GM12878 (cell line): Measurements from ENCODE around the gene MUC13.

Experiments
- ATF3 ChIP-seq: IDR thresholded peaks from 2 replicates; pipeline ENCODE4 v1.6.1; 2011; ENCODE audit warnings: low read depth, mild to moderate bottlenecking, low read length, moderate library complexity, borderline replicate concordance; ENCODE audit errors: extremely low read depth
- CTCF ChIP-seq, 3 experiments: IDR thresholded peaks in 2 of 3; conservative IDR thresholded peaks in 1 of 3; 2 replicates each; pipeline ENCODE4 v1.5.1; 2011; ENCODE audit warnings: low read depth in 3 of 3, low read length in 3 of 3, mild to moderate bottlenecking in 3 of 3, control low read depth in 2 of 3, moderate library complexity in 2 of 3, inconsistent platforms in 1 of 3, mixed read lengths in 1 of 3; ENCODE audit not compliant: control insufficient read depth in 2 of 3, insufficient read depth in 1 of 3; ENCODE audit errors: extremely low read depth in 1 of 3
- EP300 ChIP-seq, 2 experiments: fragments of 150-350 bp in 1 of 2; IDR thresholded peaks; 2 replicates each; pipeline ENCODE4 v1.6.1; 2011 to 2012; ENCODE audit warnings: low read depth in 2 of 2, low read length in 2 of 2, borderline replicate concordance in 1 of 2, improper control_type of control experiment in 1 of 2, inconsistent platforms in 1 of 2; ENCODE audit not compliant: control insufficient read depth in 1 of 2
- EZH2 ChIP-seq: IDR thresholded peaks from 2 replicates; pipeline ENCODE4 v1.6.1; 2012; ENCODE audit warnings: low read depth, mild to moderate bottlenecking, control low read depth, inconsistent platforms, low read length, borderline replicate concordance; ENCODE audit not compliant: control insufficient read depth
- POU2F2 ChIP-seq: IDR thresholded peaks from 3 replicates; pipeline ENCODE4 v1.6.1; 2011; ENCODE audit warnings: low read depth, mild to moderate bottlenecking, low read length, borderline replicate concordance
- SPI1 ChIP-seq: IDR thresholded peaks from 2 replicates; pipeline ENCODE4 v1.6.1; 2011; ENCODE audit warnings: low read depth, mild to moderate bottlenecking, low read length, moderate library complexity, borderline replicate concordance; ENCODE audit not compliant: insufficient read depth
- SRF ChIP-seq, 2 experiments: IDR thresholded peaks; 2 replicates each; pipeline ENCODE4 v1.6.1; 2011; ENCODE audit warnings: low read depth in 2 of 2, low read length in 2 of 2, mild to moderate bottlenecking in 1 of 2, moderate library complexity in 1 of 2
- TCF7 ChIP-seq: IDR thresholded peaks from 2 replicates; pipeline ENCODE4 v1.6.1; 2014; ENCODE audit warnings: antibody characterized with exemption, borderline replicate concordance
- USF2 ChIP-seq: IDR thresholded peaks from 2 replicates; pipeline ENCODE4 v1.6.1; 2011; ENCODE audit warnings: low read depth, low read length, improper control_type of control experiment, borderline replicate concordance
- YY1 ChIP-seq: IDR thresholded peaks from 2 replicates; pipeline ENCODE4 v1.6.1; 2011; ENCODE audit warnings: low read depth, mild to moderate bottlenecking, low read length
- ZNF384 ChIP-seq: IDR thresholded peaks from 2 replicates; pipeline ENCODE4 v1.6.1; 2012; ENCODE audit warnings: low read depth, mild to moderate bottlenecking, low read length, improper control_type of control experiment, borderline replicate concordance
- ZNF687 ChIP-seq: fragments of 450-650 bp; IDR thresholded peaks from 2 replicates; pipeline ENCODE4 v1.6.1; 2017; ENCODE audit warnings: mild to moderate bottlenecking, moderate library complexity

GRCh38 chr3:124981472-124981871 is 46.9 kb upstream of the MUC13 start:
- TF ChIP-seq ZNF384 (no peak), ATF3 (no peak), CTCF (IDR thresholded peaks at IDR 0.05 in 2 of 3, conservative IDR thresholded peaks at IDR 0.05 in 1 of 3; ENCODE audit: control insufficient read depth in 2 of 3, extremely low read depth in 1 of 3, insufficient read depth in 1 of 3, low read depth in 3 of 3, low read length in 3 of 3) (no peak), USF2 (no peak), SRF (IDR thresholded peaks at IDR 0.05; ENCODE audit: low read depth in 2 of 2, low read length in 2 of 2) (no peak), TCF7 (no peak), YY1 (no peak), EZH2 (no peak), SPI1 (no peak), EP300 (IDR thresholded peaks at IDR 0.05; ENCODE audit: borderline replicate concordance in 1 of 2, control insufficient read depth in 1 of 2, low read depth in 2 of 2, low read length in 2 of 2) (no peak), POU2F2 (no peak), ZNF687 (no peak)
